ENCODE measurements around the gene PALD1.
A peak's percentile ranks its signal among the peaks of the same experiment; 100 is the strongest.

PALD1 gene

DNA sequence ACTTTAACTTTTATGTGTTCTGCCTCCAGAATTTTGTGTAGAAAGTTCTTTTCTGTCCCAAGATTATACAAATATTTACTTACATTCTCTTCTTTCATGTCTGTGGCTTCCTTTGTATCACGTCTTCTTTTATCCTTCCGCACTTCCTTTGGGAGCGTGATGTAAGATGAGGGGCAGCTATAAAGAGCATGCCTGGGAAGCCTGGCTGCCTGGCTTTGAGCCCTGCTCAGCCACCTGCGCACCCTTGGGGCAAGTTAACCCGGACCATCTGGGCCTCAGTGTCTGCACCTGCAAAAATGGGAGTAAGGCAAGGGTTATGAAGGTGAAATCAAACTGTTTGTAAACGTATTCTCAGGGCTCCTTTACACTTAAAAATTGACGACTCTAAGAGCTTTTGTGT, 25.2 kb downstream of the PALD1 start:
- FAIRE-seq (no peak), DNase-seq (ENCODE audit: insufficient read length, low spot score) (no peak)

DNA sequence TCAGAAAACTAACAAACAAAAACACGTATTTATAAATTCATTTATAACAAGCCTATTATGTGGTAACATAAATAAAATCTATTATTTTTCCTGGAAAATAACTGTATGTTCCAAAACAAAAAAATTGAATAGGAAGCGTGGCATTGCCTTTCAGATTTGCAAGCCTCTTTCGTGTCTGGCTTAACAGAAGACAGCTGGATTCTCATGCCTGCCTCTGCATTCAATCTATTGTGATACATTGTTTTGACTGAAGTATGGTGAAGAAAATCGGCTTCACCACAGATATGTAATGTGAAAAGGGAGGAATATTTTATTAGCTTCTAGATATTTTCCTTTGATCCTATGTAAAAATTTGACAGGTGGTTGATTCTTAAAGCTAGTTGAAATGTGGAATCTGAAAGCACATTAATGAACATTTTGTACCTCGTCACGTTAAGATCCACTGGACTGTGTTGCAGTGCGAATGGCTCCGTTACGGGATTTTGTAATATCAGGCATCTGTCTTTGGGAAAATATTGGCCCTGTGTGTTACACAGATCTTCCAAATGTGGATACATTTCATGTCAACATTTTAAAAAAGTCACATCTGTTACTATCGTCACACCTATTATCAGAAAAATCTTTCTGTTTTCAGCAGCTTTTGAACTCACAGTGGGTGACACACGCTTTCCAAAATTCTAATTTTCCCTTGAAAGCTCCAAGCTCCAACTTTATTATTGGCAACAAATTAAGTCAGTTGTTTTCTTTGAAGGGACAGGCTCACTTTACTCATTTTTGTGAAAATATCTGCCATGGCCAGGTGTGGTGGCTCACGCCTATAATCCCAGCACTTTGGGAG, 26.2 kb downstream of the PALD1 start:
- DNase-seq (ENCODE audit: insufficient read length, low spot score) (no peak), FAIRE-seq (no peak)

GRCh38 chr10:70505908-70506307, 27.3 kb downstream of the PALD1 start:
- no peak for FAIRE-seq
- DNase-seq (ENCODE audit: insufficient read length, low spot score), result no peak

DNA sequence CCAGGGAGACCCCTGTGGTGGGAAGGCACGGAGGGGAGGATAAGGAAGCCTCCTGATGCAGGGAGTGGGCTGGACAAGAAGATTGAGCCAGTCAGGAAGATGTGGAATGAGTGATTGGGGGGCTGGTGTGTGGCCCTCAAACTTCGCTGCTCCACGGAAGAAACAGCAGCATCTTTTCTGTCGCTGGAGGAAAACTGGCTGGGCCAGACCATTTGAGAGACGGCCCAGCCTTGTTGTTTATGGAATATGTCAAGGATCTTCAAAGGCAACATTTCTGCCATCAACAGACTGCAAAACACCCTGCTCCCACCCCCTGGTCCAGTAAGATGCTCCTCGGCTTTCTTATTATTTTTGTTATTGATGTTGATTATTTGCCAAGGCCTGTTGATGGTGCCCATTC, 29.4 kb downstream of the PALD1 start:
- no peak for FAIRE-seq
- no peak for DNase-seq (ENCODE audit: insufficient read length, low spot score)

DNA sequence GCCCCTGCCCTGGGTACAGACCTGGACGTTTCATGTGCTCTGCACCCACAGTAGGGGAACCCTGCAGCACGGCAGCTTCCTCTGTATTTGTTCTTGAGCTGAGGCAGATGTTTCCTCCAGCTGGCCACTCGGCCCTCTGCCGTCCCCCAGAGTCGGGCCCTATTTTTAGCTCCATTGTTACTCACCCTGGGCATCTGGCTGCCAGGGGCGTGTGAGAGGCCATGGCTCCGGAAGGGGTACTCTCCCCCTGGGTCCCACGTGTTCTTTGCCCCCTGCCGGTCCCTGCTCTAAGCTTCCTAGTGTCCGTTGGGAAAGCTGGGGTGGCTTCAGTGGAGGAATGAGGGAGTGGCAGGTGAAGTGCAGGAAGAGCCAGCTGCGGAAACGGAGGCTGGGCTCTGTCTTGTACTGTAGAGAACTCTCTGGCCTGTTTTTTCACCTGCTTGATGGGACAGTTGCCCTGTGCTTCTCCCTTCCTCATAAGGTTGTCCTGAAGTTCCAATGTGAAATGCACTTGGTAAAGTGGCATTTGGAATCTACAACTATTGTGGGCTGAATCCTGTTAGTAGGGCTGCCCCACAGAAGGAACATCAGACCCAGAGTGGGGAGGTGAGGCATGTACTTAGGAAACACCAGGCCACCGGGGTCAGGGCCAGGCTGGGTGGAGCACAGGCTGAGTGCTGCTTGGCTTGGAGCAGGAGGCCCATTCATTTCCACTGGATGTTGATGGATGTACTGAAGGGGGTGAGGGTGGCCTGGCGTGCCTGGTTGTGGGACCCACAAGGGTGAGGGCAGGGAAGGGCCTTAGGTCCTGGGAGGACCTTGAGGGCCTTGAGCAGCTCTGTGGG, 30.6 kb downstream of the PALD1 start:
- FAIRE-seq (no peak), DNase-seq (ENCODE audit: insufficient read length, low spot score) (no peak)

DNA sequence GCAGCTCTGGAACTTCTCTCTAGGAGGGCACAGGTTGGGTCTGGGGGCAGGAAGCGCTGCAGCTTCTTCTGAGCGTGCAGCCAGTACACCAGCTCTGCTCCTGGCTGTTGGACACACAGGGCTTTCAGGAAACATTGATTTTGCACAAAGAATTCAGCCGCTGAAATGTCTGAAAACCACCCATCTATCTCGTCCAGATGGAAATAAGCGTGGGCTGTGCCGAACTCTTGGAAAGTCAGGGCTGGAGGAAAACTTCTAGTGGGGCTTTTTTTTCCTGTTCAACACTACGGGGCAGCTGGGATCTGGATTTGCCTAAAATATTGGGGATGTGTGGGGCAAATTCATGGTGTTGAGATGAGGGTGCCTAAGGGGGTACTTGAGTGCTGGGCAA, 31.2 kb downstream of the PALD1 start:
- FAIRE-seq, result no peak

DNA sequence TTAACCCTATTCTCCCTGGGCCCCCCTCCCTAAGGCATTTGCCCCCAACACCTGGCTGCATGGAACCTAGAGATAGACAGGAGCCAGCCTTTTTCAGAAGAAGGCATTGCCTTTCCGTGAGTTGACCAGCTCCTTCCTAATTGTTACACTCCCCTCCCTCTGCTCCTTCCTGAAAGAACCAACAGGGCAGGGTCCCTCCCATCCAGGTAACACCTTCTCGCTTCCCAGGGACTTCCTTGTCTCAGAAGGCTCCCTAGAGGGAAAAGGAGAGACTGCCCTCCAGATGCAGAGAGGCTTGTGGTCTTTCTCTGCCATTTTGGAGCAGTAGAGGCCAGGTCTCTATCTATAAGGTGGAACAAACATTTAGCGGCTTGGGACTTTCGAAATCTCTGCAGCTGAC, 31.9 kb downstream of the PALD1 start:
- FAIRE-seq (no peak), DNase-seq (ENCODE audit: insufficient read length, low spot score) (no peak)

More for the DNA sequence above, 31.2 kb downstream of the PALD1 start:
- no peak for DNase-seq (ENCODE audit: insufficient read length, low spot score)

DNA sequence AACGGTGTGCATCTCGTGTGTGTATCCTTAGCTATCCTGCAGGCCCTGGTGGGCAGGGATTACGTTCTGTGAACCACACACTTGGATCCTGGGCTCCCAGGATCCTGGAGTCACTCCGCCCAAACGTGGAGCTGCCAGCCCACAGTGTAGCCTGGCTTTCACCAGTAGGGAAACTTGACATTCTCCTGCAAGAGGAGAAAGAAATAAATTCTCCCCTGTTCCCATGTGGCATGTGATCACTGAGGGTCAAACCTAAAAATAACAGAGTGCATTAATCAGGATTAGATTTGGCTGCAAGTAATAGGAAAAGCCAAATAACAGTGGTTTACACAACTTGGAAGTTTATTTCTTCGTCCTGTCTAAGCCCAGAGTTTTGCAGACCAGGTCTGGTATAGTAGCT, 32.3 kb downstream of the PALD1 start:
- FAIRE-seq (no peak), DNase-seq (ENCODE audit: insufficient read length, low spot score) (no peak)

GRCh38 chr10:70512149-70512639, 33.6 kb downstream of the PALD1 start:
- no peak for FAIRE-seq
- no peak for DNase-seq (ENCODE audit: insufficient read length, low spot score)

DNA sequence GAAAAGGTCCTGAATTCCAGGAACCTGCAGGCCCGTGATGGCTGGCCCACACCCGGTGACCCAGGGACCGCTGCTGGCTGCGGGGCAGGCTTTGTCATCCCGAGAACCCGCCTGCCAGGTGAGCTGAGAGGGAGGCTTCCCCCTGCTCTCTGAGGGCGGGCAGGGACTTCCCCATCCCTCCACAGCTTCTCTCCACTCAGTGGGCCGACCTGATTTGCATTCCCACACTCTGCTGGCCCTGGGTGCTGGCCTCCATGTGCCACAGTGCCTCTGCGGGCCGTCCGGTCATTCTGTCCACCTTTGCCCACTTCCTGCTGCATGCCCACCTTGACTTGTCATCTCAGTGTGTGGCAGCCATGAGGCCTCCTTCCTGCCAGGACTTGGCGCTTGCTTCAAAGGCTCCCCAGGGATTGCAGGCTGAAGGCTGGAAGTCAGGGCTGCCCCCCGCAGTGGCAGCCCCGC, 35.3 kb downstream of the PALD1 start:
- peak; percentile 92 for FAIRE-seq
- DNase-seq (ENCODE audit: insufficient read length, low spot score), result peak; percentile 82

- FAIRE-seq, result no peak
- DNase-seq (ENCODE audit: insufficient read length, low spot score), result no peak
Observed at GRCh38 chr10:70514591-70514990, 36.0 kb downstream of the PALD1 start.

DNA sequence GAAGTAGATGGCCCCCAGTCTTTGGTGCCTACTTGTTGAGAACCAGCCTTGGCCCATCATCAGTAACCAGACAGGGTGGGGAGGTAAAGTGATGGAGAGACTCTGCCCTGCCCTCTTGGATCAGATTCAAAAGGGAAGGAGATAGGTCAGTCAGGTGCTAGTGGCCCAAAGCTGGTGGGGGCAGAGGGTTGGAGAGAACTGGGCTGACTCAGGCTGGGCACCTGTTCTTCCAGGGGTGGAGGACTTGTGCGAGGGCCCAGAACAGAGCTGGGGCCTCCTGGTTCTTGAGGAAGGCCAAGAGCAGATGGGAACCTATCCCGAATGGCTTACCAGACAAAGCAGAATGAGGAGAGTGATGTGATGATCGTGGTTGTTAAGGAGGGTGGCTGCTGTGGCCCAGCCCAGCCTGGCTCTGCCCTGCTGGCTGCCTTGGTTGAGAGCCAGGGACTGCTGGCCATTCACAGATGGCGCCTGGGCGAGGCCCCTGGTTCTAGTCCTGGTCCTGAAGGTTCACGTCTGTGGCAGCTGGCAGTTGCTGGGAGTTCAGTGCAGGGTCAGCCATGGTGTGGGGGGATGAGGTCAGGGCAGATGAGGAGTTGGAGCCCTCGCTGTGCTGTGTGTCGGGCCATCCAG, 36.6 kb downstream of the PALD1 start:
- FAIRE-seq (no peak), DNase-seq (ENCODE audit: insufficient read length, low spot score) (no peak)

GRCh38 chr10:70518695-70519094, 40.1 kb downstream of the PALD1 start:
- DNase-seq (ENCODE audit: insufficient read length, low spot score) (no peak), FAIRE-seq (no peak)

GRCh38 chr10:70523057-70523456, 44.5 kb downstream of the PALD1 start:
- FAIRE-seq (no peak), DNase-seq (ENCODE audit: insufficient read length, low spot score) (no peak)

- no peak for FAIRE-seq
- DNase-seq (ENCODE audit: insufficient read length, low spot score), result no peak
Observed at GRCh38 chr10:70523549-70523948, 45.0 kb downstream of the PALD1 start.

DNA sequence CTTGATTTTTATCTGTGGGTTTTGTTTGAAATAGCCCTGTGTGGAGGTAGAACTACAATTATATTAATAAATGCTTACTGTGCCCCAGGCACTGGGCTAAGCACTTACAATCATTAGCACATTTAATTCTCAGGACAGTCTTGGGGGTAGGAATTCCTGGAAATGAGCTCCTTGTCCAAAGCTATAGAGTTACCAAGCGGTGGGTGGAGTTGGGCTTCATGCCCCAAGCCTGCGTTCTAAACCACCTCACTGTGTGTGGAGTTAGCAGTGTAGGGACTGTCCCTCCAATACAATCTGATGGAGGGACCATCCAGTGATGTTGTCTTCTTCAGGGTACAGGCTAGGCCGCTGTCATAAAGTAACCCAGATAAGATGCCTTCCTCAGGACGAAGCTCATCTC, 49.7 kb downstream of the PALD1 start:
- FAIRE-seq, result no peak
- no peak for DNase-seq (ENCODE audit: insufficient read length, low spot score)

- peak; percentile 83 for FAIRE-seq
- peak; percentile 46 for DNase-seq (ENCODE audit: insufficient read length, low spot score)
Observed at GRCh38 chr10:70528741-70529362, 50.3 kb downstream of the PALD1 start.

- DNase-seq (ENCODE audit: insufficient read length, low spot score), result no peak
- no peak for FAIRE-seq
Observed at GRCh38 chr10:70529848-70530247, 51.3 kb downstream of the PALD1 start.

DNA sequence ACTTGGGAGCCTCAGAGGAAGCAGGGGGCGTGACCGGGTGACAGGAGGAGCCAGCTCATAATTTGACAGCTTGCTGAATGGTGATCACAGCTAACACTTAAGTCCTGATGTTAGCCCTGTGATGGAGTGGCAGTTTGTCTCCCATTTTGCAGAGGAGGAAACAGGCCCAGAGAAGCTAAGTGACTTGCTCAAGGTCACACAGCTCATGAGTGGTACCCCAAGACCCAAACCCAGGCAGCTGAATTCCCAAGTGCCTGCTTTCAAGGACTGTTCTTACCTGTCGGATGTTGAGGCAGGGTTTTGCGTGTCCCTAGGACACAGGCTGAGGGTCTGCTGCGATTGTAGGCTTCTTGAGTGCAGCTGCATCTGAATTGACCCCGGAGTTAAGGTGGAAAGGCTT, 51.7 kb downstream of the PALD1 start:
- DNase-seq (ENCODE audit: insufficient read length, low spot score), result no peak
- FAIRE-seq, result no peak

- FAIRE-seq (no peak), DNase-seq (ENCODE audit: insufficient read length, low spot score) (no peak)
Observed at GRCh38 chr10:70532554-70533188, 54.1 kb downstream of the PALD1 start.

Measured in GM19239 (cell line).